ENCODE data around the gene C17orf75.
"Not testable (repeated sequence)": the region's sequence is repeated elsewhere in the genome, so short reads cannot be mapped to it uniquely, and the experiment has no call there.

C17orf75 gene

GRCh38 chr17:32319548-32319905 is 22.4 kb downstream of the C17orf75 start:
- peak; percentile 98 for TF ChIP-seq CTCF (IDR thresholded peaks at IDR 0.05; ENCODE audit: insufficient read depth, low read depth, low read length, missing control alignments)
- no peak overlapping the region for H3K4me3 ChIP-seq (ENCODE audit: low read depth, low read length)
- peak; percentile 77 for DNase-seq (ENCODE audit: low read depth)

GRCh38 chr17:32318071-32318470 is 23.9 kb downstream of the C17orf75 start:
- no peak overlapping the region for H3K4me3 ChIP-seq (ENCODE audit: low read depth, low read length)
- no peak for TF ChIP-seq CTCF (IDR thresholded peaks at IDR 0.05; ENCODE audit: insufficient read depth, low read depth, low read length, missing control alignments)
- DNase-seq (ENCODE audit: low read depth) = no peak

DNA sequence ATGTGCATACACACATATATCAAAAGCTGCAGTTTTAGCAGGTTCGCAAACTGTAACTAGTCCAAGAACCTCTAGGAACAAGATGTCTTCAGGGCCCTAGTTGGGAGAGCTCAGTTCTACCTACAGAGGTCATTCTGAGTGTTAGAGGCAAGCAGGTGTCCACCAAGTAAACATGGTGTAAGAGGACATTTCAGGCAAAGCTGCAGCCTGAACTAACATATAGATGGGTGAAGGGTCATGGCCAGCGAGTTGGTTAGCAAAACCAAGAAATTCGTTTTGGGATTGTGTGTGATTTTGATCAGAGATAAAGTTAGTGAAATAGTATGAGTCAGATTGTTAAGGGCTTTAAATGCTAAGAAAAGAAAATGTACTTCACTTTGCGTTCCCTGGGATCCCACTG is 24.6 kb downstream of the C17orf75 start:
- no peak for TF ChIP-seq CTCF (IDR thresholded peaks at IDR 0.05; ENCODE audit: insufficient read depth, low read depth, low read length, missing control alignments)
- no peak for DNase-seq (ENCODE audit: low read depth)
- no peak overlapping the region for H3K4me3 ChIP-seq (ENCODE audit: low read depth, low read length)

DNA sequence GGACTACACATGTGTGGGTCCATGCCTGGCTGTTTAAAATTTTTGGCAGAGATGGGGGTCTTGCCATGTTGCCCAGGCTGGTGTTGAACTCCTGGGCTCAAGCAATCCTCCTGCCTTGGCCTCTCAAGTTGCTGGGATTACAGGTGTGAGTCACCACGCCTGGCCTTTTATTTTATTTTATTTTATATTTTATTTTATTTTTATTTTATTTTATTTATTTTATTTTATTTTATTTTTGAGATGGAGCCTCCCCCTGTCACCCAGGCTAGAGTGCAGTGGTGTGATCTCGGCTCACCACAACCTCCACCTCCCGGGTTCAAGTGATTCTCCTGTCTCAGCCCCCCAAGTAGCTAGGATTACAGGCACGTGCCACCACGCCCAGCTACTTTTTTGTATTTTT is 25.3 kb downstream of the C17orf75 start:
- H3K4me3 ChIP-seq (ENCODE audit: low read depth, low read length); DNase-seq (ENCODE audit: low read depth): not testable (repeated sequence)

GRCh38 chr17:32315171-32315570 is 26.8 kb downstream of the C17orf75 start:
- TF ChIP-seq CTCF (IDR thresholded peaks at IDR 0.05; ENCODE audit: insufficient read depth, low read depth, low read length, missing control alignments) = no peak
- no peak for DNase-seq (ENCODE audit: low read depth)

DNA sequence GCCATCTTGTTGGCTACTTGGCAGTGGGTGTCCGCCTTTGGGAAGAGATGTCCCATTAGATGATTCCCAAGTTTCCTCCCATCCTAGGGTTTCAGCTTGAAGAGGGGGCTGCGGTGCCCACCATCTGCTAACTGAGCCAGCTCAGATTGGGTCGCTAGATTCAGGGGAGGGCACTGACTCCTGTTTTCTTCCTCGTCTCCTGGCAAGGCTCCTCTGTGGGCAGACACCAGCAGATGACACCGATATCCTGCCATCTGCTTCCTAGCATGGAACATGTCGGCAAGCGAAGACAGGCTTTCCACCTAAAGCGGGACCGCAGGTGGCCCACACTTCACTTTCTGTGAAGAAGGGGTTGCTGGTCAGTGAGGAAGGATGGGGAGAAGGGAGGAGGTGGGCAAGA is 27.3 kb downstream of the C17orf75 start:
- H3K4me3 ChIP-seq (ENCODE audit: low read depth, low read length) = no peak overlapping the region
- DNase-seq (ENCODE audit: low read depth) = no peak
- no peak for TF ChIP-seq CTCF (IDR thresholded peaks at IDR 0.05; ENCODE audit: insufficient read depth, low read depth, low read length, missing control alignments)

More at GRCh38 chr17:32315171-32315570, 26.8 kb downstream of the C17orf75 start:
- H3K4me3 ChIP-seq (ENCODE audit: low read depth, low read length) = no peak overlapping the region

DNA sequence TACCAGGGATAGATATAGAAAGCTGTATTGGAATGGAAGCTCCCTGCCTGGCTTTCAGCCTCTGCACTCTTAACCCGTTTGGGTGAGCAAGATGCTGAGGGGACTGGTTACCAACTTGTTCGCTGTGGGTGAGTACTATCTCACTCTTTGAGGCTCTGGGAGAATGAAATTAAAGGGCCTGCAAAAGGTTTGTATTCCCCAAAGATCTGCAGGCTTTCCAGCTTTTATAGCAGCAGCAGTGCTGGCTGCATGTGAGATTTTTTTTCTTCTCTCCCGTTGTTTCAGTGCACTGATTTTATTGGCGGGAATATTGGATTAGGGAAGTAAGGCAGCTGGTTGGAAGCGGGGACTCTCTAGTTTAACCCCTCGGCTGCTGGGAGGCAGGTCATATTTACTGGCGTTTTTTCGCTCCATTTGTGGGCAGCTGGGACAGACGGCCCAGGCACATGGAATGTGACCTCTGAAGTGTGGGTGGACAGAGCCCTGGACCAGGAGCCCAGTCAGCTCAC is 30.9 kb downstream of the C17orf75 start:
- DNase-seq (ENCODE audit: low read depth) = no peak
- no peak for TF ChIP-seq CTCF (IDR thresholded peaks at IDR 0.05; ENCODE audit: insufficient read depth, low read depth, low read length, missing control alignments)
- H3K4me3 ChIP-seq (ENCODE audit: low read depth, low read length) = no peak overlapping the region
